ENCODE measurements around the gene GMEB1. TPM values are rescaled to one million over a fixed set of nuclear protein-coding genes. Genes with fewer than 3 reads are reported as not detected.

The GMEB1 gene
- total and polyA plus RNA-seq, 2 donors from 2014 or later: 4.0 to 14.9 TPM

DNA sequence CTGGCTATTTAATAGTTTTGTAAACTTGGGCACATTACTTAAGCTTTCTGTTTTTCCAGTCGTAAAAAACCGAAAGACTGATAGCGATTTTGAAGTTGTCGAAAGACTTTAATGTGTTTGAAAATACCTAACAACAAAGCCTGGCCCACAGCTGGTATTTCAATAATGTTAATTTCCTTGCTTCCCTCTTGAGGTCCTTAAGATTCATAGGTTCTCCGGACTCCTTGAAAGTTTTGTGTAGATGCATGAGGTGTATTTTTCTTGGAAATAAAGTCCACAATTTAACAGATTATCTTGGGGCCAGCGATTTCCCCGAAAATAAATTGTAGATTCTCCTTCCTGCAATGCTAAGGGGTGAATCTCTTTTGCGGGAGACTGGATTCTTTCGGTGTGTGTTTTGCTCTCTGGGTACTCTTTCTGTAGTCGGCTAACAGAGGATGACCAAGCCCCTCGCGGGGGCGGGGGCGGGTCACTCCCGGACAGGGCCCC, 67.4 kb downstream of the GMEB1 start:
- Histone ChIP-seq H3K36me3 (ENCODE audit: control insufficient read depth in 2 of 3, insufficient read depth in 3 of 3, low read length in 3 of 3) (peaks cover 0 to 17% (median 5%) of the 10 kb centered on the region in 3 donors), H3K9me3 (ENCODE audit: control insufficient read depth in 2 of 3, insufficient read depth in 1 of 3, low read length in 3 of 3) (no peaks in the 10 kb centered on the region), H3K4me1 (ENCODE audit: control insufficient read depth in 2 of 3, insufficient read depth in 2 of 3, low read depth in 1 of 3, low read length in 3 of 3) (peaks cover 3 to 15% (median 13%) of the 10 kb centered on the region in 3 donors), H3K27me3 (ENCODE audit: control insufficient read depth, insufficient read depth, low read length) (no peaks in the 10 kb centered on the region), H3K4me3 (ENCODE audit: low read length in 3 of 3) (peak overlapping the region; percentile 69 to 87 (median 75)), H3K27ac (ENCODE audit: low read depth in 2 of 2, low read length in 2 of 2) (peak overlapping the region; percentile 91 to 94), H3K9ac (ENCODE audit: low read length in 3 of 3) (peak overlapping the region; percentile 30 to 65 (median 52))
- intact Hi-C loops (cut with DNase I): no loop called here
- TF ChIP-seq, protein P1, sequence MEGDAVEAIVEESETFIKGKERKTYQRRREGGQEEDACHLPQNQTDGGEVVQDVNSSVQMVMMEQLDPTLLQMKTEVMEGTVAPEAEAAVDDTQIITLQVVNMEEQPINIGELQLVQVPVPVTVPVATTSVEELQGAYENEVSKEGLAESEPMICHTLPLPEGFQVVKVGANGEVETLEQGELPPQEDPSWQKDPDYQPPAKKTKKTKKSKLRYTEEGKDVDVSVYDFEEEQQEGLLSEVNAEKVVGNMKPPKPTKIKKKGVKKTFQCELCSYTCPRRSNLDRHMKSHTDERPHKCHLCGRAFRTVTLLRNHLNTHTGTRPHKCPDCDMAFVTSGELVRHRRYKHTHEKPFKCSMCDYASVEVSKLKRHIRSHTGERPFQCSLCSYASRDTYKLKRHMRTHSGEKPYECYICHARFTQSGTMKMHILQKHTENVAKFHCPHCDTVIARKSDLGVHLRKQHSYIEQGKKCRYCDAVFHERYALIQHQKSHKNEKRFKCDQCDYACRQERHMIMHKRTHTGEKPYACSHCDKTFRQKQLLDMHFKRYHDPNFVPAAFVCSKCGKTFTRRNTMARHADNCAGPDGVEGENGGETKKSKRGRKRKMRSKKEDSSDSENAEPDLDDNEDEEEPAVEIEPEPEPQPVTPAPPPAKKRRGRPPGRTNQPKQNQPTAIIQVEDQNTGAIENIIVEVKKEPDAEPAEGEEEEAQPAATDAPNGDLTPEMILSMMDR (IDR thresholded peaks at IDR 0.05; ENCODE audit: borderline replicate concordance, extremely low read depth, insufficient read depth): no peak
- FAIRE-seq: no peak
- peak in 1 of 5 donors; percentile 71 for DNase-seq

DNA sequence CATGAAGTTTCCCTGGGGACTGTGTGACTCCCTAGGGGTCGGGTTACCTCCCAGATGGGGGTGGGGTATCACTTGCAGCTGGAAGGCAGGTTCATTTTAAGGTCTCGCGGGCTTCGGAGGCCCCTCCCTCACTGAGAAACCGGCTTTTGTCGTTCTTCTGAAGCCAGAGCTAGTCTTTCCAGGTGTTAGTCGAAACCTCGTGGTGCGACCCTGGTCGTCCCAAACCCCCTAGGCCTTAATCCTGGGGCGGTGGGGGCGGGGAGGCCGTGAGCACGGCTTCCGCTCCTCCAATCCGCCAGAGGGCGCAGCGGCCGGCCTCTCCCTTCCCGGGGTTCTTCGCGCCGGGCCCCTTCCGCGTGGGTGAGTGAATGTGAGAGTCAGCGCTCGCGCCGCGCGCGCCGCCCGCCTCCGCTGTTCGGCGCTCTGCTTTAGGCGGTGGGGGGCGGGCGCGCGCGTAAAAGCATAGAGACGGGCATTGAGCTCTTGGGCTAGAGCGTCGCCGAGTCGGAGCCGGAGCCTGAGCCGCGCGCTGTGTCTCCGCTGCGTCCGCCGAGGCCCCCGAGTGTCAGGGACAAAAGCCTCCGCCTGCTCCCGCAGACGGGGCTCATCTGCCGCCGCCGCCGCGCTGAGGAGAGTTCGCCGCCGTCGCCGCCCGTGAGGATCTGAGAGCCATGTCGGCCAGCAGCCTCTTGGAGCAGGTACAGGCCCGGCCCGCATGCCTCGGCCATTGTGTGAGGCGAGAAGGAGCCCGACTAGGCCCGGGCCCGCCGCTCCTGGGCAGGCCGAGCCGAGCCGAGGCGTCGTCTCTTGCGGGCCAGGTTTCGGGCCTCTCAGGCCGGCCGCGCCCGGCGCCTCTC, 68.1 kb downstream of the GMEB1 start, which contains the start of gene YTHDF2:
Gene YTHDF2 (plus strand): TSS at position 491 of the 857 bp plus-strand sequence. CDS start 181 bp downstream, at position 672.
- intact Hi-C loops (cut with DNase I): no loop called here
- Histone ChIP-seq H3K27me3 (ENCODE audit: control insufficient read depth, insufficient read depth, low read length) (no peaks in the 10 kb centered on the region), H3K4me1 (ENCODE audit: control insufficient read depth in 2 of 3, insufficient read depth in 2 of 3, low read depth in 1 of 3, low read length in 3 of 3) (peaks cover 3 to 15% (median 13%) of the 10 kb centered on the region in 3 donors), H3K36me3 (ENCODE audit: control insufficient read depth in 2 of 3, insufficient read depth in 3 of 3, low read length in 3 of 3) (peaks cover 0 to 17% (median 5%) of the 10 kb centered on the region in 3 donors), H3K4me3 (ENCODE audit: low read length in 3 of 3) (peak within 1 kb of the TSS; percentile 73 to 88 (median 87)), H3K27ac (ENCODE audit: low read depth in 2 of 2, low read length in 2 of 2) (peak within 1 kb of the TSS; percentile 91 to 94), H3K9ac (ENCODE audit: low read length in 3 of 3) (peak within 1 kb of the TSS; percentile 72 to 86 (median 76)), H3K9me3 (ENCODE audit: control insufficient read depth in 2 of 3, insufficient read depth in 1 of 3, low read length in 3 of 3) (no peaks in the 10 kb centered on the region)
- TF ChIP-seq, protein P1 (IDR thresholded peaks at IDR 0.05; ENCODE audit: borderline replicate concordance, extremely low read depth, insufficient read depth): peak; percentile 75
- no peak for FAIRE-seq
- DNase-seq: peak; percentile 99

DNA sequence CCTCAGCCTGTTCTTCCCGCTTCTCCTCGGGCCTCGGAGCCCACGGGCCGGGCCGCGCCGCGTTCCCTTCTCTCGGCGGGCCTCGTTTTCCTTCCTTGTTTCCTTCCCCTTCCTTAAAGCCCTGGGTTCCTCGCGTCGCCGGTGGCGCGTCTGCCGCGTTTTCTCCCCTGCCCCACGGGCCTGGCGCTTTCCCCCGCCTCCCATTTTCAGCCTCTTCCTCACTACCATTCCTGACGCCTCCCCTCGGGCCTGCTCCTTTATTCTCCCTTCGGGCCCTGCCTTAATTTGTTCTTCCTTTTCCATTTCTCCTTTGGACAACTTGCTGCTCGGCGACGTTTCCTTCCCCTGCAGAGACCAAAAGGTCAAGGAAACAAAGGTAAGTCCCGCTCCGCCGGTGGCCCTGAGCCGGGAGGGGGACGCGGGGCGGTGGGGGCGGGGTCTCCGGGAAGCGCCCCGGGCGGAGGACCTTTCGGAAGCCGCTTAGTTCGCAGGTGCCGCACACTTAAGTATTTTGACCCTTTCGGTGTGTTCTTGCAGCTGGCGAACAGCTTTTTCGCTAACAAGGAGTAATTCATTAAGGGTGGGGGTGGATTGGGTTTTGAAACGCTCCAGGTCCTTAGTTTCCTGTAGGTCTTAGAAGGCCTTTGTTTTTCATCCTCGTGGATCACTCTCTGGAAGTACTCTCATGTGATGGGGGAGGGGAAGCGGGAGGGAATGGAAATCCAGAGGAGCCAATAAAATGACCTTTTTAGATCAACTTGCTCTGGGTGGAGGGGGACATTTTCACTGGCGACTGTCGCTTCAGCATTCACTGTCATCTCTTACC, 68.9 kb downstream of the GMEB1 start:
- peak overlapping the region; percentile 72 to 86 (median 76) for H3K9ac ChIP-seq (ENCODE audit: low read length in 3 of 3)
- no peaks in the 10 kb centered on the region for H3K27me3 ChIP-seq (ENCODE audit: control insufficient read depth, insufficient read depth, low read length)
- H3K9me3 ChIP-seq (ENCODE audit: control insufficient read depth in 2 of 3, insufficient read depth in 1 of 3, low read length in 3 of 3): no peaks in the 10 kb centered on the region
- FAIRE-seq (no peak), DNase-seq (peak; percentile 72 to 88 (median 84))
- TF ChIP-seq, protein P1 (IDR thresholded peaks at IDR 0.05; ENCODE audit: borderline replicate concordance, extremely low read depth, insufficient read depth): no peak
- intact Hi-C loops (cut with DNase I): no loop called here
- peak overlapping the region; percentile 91 to 94 for H3K27ac ChIP-seq (ENCODE audit: low read depth in 2 of 2, low read length in 2 of 2)
- H3K4me1 ChIP-seq (ENCODE audit: control insufficient read depth in 2 of 3, insufficient read depth in 2 of 3, low read depth in 1 of 3, low read length in 3 of 3): peaks cover 3 to 15% (median 13%) of the 10 kb centered on the region in 3 donors
- peak overlapping the region; percentile 73 to 88 (median 87) for H3K4me3 ChIP-seq (ENCODE audit: low read length in 3 of 3)
- peaks cover under 1 to 21% (median 8%) of the 10 kb centered on the region in 3 donors for H3K36me3 ChIP-seq (ENCODE audit: control insufficient read depth in 2 of 3, insufficient read depth in 3 of 3, low read length in 3 of 3)

Data from kidney (tissue), 14 donors.